HepG2 (cell line): ENCODE data around the gene KRTAP9-3. TPM values are rescaled to one million over a fixed set of nuclear protein-coding genes. Genes with fewer than 3 reads are reported as not detected.
"Not testable (repeated sequence)": the region's sequence is repeated elsewhere in the genome, so short reads cannot be mapped to it uniquely, and the experiment has no call there.

Experiments used
- ATAC-seq: fragments of 200-7000 bp; cut with Tn5 transposase; 3 replicates; pipeline ENCODE4 v1.9.1; 2020; ENCODE audit warnings: mild to moderate bottlenecking, moderate library complexity
- BruUV-seq: library from RNA; stranded (reverse); fragments of 400-500 nt; replicated peaks from 2 replicates; lab custom pipeline; 2021; lab: Mats Ljungman, UMichigan
- CTCF ChIA-PET: fragments of 300-600 bp; formaldehyde crosslinking; extraction: SDS; loops from one replicate; lab custom pipeline; 2021; ENCODE audit warnings: low total read pairs, inconsistent platforms, low intra/inter-chr PET ratio; lab: Yijun Ruan, JAX
- POLR2A ChIA-PET: fragments of 350-600 bp; sonication (Branson Sonifier 250); formaldehyde crosslinking; loops from one replicate; lab custom pipeline; 2020; ENCODE audit warnings: antibody characterized with exemption, inconsistent platforms; lab: Yijun Ruan, JAX
- DNase-seq: peaks from one replicate; pipeline ENCODE4 v3.0.0-alpha.2; 2015; ENCODE audit warnings: low spot score
- FAIRE-seq: peaks from 3 replicates; lab custom pipeline; 2011; peaks lifted over from hg19 to GRCh38; lab: Jason Lieb, UNC
- H2AFZ ChIP-seq: one replicate; pipeline ENCODE4 v1.6.1; 2011; ENCODE audit warnings: low read length, inconsistent platforms
- H3K27ac ChIP-seq: fragments of 300-600 bp; 3 replicates; pipeline ENCODE4 v1.8.0; 2011; ENCODE audit warnings: mixed run types, mild to moderate bottlenecking, mixed read lengths, low read length, inconsistent platforms; ENCODE audit not compliant: insufficient read depth; ENCODE audit errors: extremely low read length
- H3K27me3 ChIP-seq, 2 experiments: fragments of 200-600 bp in 1 of 2; 2 replicates in 1 of 2; 3 replicates in 1 of 2; pipeline versions ENCODE4 v1.6.0 to v1.8.0; 2011; ENCODE audit warnings: low read length in 2 of 2, mild to moderate bottlenecking in 2 of 2, moderate library complexity in 2 of 2, inconsistent platforms in 1 of 2; ENCODE audit not compliant: insufficient read depth in 2 of 2, control insufficient read depth in 1 of 2
- H3K36me3 ChIP-seq, 2 experiments: fragments of 200-600 bp in 1 of 2; replicated peaks in 1 of 2; 2 replicates in 1 of 2; 3 replicates in 1 of 2; pipeline versions ENCODE4 v1.5.1 to v1.8.0; 2011; ENCODE audit warnings: low read length in 2 of 2, inconsistent platforms in 1 of 2; ENCODE audit not compliant: insufficient read depth in 2 of 2, control insufficient read depth in 1 of 2
- H3K4me1 ChIP-seq: 2 replicates; pipeline ENCODE4 v1.5.1; 2012; ENCODE audit warnings: low read length, inconsistent platforms; ENCODE audit not compliant: insufficient read depth
- H3K4me2 ChIP-seq: 2 replicates; pipeline ENCODE4 v1.6.0; 2011; ENCODE audit warnings: low read depth, low read length, inconsistent platforms
- H3K4me3 ChIP-seq, 3 experiments: fragments of 200-600 bp in 1 of 3; sonication (generic), shearing (Covaris generic) in 1 of 3; replicated peaks in 1 of 3; 2 replicates each; pipeline ENCODE4 v1.5.1; 2011 to 2016; ENCODE audit warnings: low read length in 3 of 3, inconsistent platforms in 2 of 3, low read depth in 2 of 3, mild to moderate bottlenecking in 2 of 3, control low read depth in 1 of 3, mixed read lengths in 1 of 3; ENCODE audit not compliant: insufficient read depth in 1 of 3
- H3K79me2 ChIP-seq: one replicate; pipeline ENCODE4 v1.6.1; 2011; ENCODE audit warnings: low read length, inconsistent platforms; ENCODE audit not compliant: insufficient read depth
- H3K9ac ChIP-seq: 2 replicates; pipeline ENCODE4 v1.6.0; 2011; ENCODE audit warnings: mild to moderate bottlenecking, low read depth, low read length, inconsistent platforms; ENCODE audit not compliant: insufficient read depth
- H3K9me3 ChIP-seq: 2 replicates; pipeline ENCODE4 v1.5.1; 2012; ENCODE audit warnings: mild to moderate bottlenecking, low read length
- H4K20me1 ChIP-seq: 2 replicates; pipeline ENCODE4 v1.6.0; 2011; ENCODE audit warnings: inconsistent platforms, mild to moderate bottlenecking, low read length, moderate library complexity; ENCODE audit not compliant: insufficient read depth
- TCF12 ChIP-seq, 2 experiments: fragments of 450-650 bp in 1 of 2; sonication (generic) in 1 of 2; formaldehyde crosslinking in 1 of 2; IDR thresholded peaks; 2 replicates each; pipeline versions ENCODE4 v1.6.1 to v1.8.0; 2017 to 2022; ENCODE audit warnings: antibody characterized with exemption in 1 of 2, mild to moderate bottlenecking in 1 of 2, missing genetic modification reagents in 1 of 2, moderate library complexity in 1 of 2
- WGBS: methylation state at CpG from one replicate; pipeline ENCODE4 v1.1.6; 2017; ENCODE audit warnings: low lambda C conversion rate; 5-methylcytosine and 5-hydroxymethylcytosine counted together
- in situ Hi-C: cut with HindIII; loops from 2 replicates; pipeline ENCODE4 v1.10.0; 2017; ENCODE audit warnings: low pct_unique_long_range_greater_than_20kb; ENCODE audit not compliant: extremely low pct_ligation_motif_present
- intact Hi-C: fragments of 100-400 bp; cut with micrococcal nuclease; formaldehyde crosslinking; loops from one replicate; pipeline ENCODE4 v1.10.0; 2022; ENCODE audit not compliant: unreplicated experiment
- polyA plus RNA-seq, 8 experiments: library from polyadenylated mRNA; depleted of rRNA in 3 of 8; stranded (reverse) in 7 of 8; unstranded in 1 of 8; fragments of >200 nt; fragmentation: Illumina TruSeq in 4 of 8; extraction: Trizol in 4 of 8; gene quantifications; 2 replicates each; pipeline versions ENCODE4 v1.2.1 to v1.2.3, GENCODE V29; 2011 to 2016; ENCODE audit warnings: low read depth in 4 of 8, missing spikeins in 1 of 8, mixed read lengths in 1 of 8; ENCODE audit not compliant: insufficient read depth in 1 of 8
- total RNA-seq, 5 experiments: library from RNA; depleted of rRNA; stranded (reverse); fragments of >200 nt; fragmentation: Illumina TruSeq; extraction: Trizol; gene quantifications; 2 replicates each; pipeline ENCODE4 v1.2.3, GENCODE V29; 2016; ENCODE audit warnings: low read depth in 1 of 5
- TF ChIP-seq, protein P1 (sequence below): sonication (generic); formaldehyde crosslinking; IDR thresholded peaks from 2 replicates; pipeline ENCODE4 v1.4.0; 2020; ENCODE audit warnings: mild to moderate bottlenecking, missing genetic modification reagents

KRTAP9-3 gene
- total and polyA plus RNA-seq, 2 of the 13 experiments (the other 11 are each of a cell fraction or from before 2014, with no cell fraction given) = not detected

DNA sequence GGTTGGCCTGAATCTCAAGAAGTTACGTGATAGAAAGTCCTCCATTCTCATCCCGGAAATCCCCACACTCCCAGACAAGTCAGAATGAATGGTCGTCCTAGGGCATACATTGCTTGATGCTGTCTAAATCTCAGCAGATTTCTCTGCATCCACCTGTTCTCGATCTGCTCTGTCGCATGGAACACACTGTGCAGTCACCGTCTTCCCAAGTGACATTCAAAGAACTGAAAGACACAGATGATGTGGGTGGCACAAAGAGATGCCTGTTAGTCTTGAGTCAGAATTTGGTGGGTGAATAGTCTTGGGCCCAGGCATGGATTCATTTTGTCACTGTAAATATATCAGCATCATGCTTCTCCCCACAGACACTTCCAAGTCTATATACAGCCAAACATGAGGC lies 518 bp upstream of the KRTAP9-3 start (continued):
- TF ChIP-seq, protein P1, sequence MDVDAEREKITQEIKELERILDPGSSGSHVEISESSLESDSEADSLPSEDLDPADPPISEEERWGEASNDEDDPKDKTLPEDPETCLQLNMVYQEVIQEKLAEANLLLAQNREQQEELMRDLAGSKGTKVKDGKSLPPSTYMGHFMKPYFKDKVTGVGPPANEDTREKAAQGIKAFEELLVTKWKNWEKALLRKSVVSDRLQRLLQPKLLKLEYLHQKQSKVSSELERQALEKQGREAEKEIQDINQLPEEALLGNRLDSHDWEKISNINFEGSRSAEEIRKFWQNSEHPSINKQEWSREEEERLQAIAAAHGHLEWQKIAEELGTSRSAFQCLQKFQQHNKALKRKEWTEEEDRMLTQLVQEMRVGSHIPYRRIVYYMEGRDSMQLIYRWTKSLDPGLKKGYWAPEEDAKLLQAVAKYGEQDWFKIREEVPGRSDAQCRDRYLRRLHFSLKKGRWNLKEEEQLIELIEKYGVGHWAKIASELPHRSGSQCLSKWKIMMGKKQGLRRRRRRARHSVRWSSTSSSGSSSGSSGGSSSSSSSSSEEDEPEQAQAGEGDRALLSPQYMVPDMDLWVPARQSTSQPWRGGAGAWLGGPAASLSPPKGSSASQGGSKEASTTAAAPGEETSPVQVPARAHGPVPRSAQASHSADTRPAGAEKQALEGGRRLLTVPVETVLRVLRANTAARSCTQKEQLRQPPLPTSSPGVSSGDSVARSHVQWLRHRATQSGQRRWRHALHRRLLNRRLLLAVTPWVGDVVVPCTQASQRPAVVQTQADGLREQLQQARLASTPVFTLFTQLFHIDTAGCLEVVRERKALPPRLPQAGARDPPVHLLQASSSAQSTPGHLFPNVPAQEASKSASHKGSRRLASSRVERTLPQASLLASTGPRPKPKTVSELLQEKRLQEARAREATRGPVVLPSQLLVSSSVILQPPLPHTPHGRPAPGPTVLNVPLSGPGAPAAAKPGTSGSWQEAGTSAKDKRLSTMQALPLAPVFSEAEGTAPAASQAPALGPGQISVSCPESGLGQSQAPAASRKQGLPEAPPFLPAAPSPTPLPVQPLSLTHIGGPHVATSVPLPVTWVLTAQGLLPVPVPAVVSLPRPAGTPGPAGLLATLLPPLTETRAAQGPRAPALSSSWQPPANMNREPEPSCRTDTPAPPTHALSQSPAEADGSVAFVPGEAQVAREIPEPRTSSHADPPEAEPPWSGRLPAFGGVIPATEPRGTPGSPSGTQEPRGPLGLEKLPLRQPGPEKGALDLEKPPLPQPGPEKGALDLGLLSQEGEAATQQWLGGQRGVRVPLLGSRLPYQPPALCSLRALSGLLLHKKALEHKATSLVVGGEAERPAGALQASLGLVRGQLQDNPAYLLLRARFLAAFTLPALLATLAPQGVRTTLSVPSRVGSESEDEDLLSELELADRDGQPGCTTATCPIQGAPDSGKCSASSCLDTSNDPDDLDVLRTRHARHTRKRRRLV (CRISPR knock-in tag) = no peak
- TF ChIP-seq TCF12 (IDR thresholded peaks at IDR 0.05) = no peak
- no peak for TF ChIP-seq TCF12 (CRISPR knock-in tag; IDR thresholded peaks at IDR 0.05)

DNA sequence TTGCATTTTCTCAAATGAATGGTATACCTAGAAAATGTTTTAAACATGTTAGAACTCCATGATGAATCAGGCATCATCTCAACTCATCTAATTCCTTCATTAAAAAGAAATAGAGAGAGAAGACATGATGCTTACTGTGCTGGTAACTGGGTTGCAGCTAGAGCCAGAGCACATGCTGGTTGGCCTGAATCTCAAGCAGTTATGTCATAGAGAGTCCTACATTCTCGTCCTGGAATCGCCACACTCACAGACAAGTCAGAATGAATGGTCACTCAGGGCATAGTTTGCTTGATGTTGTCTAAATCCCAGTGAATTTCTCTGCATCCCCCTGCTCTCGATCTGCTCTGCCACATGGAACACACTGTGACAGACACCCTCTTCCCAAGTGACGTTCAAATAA lies 4.9 kb downstream of the KRTAP9-3 start:
- H3K4me2 ChIP-seq, DNase-seq, H3K9ac ChIP-seq, H3K27ac ChIP-seq, ATAC-seq, H3K4me1 ChIP-seq, CTCF ChIA-PET, H3K4me3 ChIP-seq, H2AFZ ChIP-seq, intact Hi-C loops, H3K9me3 ChIP-seq, H3K79me2 ChIP-seq, H3K36me3 ChIP-seq, in situ Hi-C loops, H3K27me3 ChIP-seq, BruUV-seq, FAIRE-seq, POLR2A ChIA-PET, H4K20me1 ChIP-seq: not testable (repeated sequence)
- WGBS = 0% methylated on average over 4 of the region's 4 CpGs

DNA sequence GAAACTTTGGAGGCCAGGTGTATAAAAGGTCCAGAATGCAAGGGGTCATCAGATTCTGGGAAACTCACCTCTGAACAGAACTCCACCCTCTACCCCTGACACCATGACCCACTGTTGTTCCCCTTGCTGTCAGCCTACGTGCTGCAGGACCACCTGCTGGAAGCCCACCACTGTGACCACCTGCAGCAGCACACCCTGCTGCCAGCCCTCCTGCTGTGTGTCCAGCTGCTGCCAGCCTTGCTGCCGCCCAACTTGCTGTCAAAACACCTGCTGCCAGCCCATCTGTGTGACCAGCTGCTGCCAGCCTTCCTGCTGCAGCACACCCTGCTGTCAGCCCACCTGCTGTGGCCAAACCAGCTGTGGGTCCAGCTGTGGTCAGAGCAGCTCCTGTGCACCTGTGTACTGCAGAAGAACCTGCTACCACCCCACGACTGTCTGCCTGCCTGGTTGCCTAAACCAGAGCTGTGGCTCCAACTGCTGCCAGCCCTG lies 5.7 kb downstream of the KRTAP9-3 start, which contains the start of gene KRTAP9-8:
TSS of gene KRTAP9-8 (plus strand) at position 51 of the 489 bp plus-strand sequence. CDS start at position 104, 53 bp downstream.
- ATAC-seq, POLR2A ChIA-PET, BruUV-seq, H4K20me1 ChIP-seq, H3K27me3 ChIP-seq, in situ Hi-C loops, H3K36me3 ChIP-seq, H3K4me1 ChIP-seq, H3K79me2 ChIP-seq, FAIRE-seq, intact Hi-C loops, H3K9me3 ChIP-seq, CTCF ChIA-PET, H2AFZ ChIP-seq, DNase-seq, H3K4me3 ChIP-seq, H3K4me2 ChIP-seq, H3K27ac ChIP-seq, H3K9ac ChIP-seq: not testable (repeated sequence)
- 0% methylated on average over 1 of the region's 3 CpGs for WGBS
